WTC11 (cell line): ENCODE measurements around the gene C15orf39. TPM values are rescaled to one million over a fixed set of nuclear protein-coding genes. Genes with fewer than 3 reads are reported as not detected.

Source experiments
- ATAC-seq: fragments of 200-7000 bp; cut with Tn5 transposase; 2 replicates; pipeline ENCODE4 v1.10.0; 2021; ENCODE audit warnings: mild to moderate bottlenecking, moderate library complexity
- CTCF ChIA-PET: fragments of 300-600 bp; sonication (Branson Sonifier 250); formaldehyde crosslinking; loops from one replicate; lab custom pipeline; 2021; ENCODE audit warnings: antibody characterized with exemption; lab: Charles Lee
- POLR2A ChIA-PET: fragments of 350-600 bp; sonication (Branson Sonifier 250); formaldehyde crosslinking; loops from one replicate; lab custom pipeline; 2021; ENCODE audit warnings: antibody characterized with exemption; lab: Charles Lee
- DNase-seq: peaks from one replicate; pipeline ENCODE4 v3.0.0; 2021; ENCODE audit warnings: low spot score
- H3K27ac Mint-ChIP-seq: 2 replicates; pipeline ENCODE4 v1.8.0; 2021; ENCODE audit warnings: mixed read lengths
- H3K27me3 Mint-ChIP-seq: 2 replicates; pipeline ENCODE4 v1.8.0; 2021; ENCODE audit warnings: low read depth, mild to moderate bottlenecking, moderate library complexity, mixed read lengths
- H3K36me3 Mint-ChIP-seq: 2 replicates; pipeline ENCODE4 v1.8.0; 2021; ENCODE audit warnings: mixed read lengths
- H3K4me1 Mint-ChIP-seq: 2 replicates; pipeline ENCODE4 v1.8.0; 2022; ENCODE audit warnings: mixed read lengths
- H3K4me3 Mint-ChIP-seq: 2 replicates; pipeline ENCODE4 v1.8.0; 2021; ENCODE audit warnings: mild to moderate bottlenecking, moderate library complexity, mixed read lengths
- H3K9me3 Mint-ChIP-seq: 2 replicates; pipeline ENCODE4 v1.8.0; 2021; ENCODE audit warnings: mixed read lengths
- AFF4 ChIP-seq: sonication (generic); formaldehyde crosslinking; IDR thresholded peaks from 2 replicates; pipeline ENCODE4 v1.8.1; 2023; ENCODE audit warnings: mild to moderate bottlenecking, missing genetic modification reagents, borderline replicate concordance
- ATF2 ChIP-seq: sonication (generic); formaldehyde crosslinking; IDR thresholded peaks from 2 replicates; pipeline ENCODE4 v1.8.1; 2022; ENCODE audit warnings: low read depth, missing genetic modification reagents, borderline replicate concordance
- CDX4 ChIP-seq: fragments of 250-450 bp; sonication (Bioruptor Pico); IDR thresholded peaks from 2 replicates; pipeline ENCODE4 v1.9.0; 2021; ENCODE audit warnings: moderate library complexity, mild to moderate bottlenecking, inconsistent platforms, borderline replicate concordance
- CREB1 ChIP-seq: sonication (generic); formaldehyde crosslinking; IDR thresholded peaks from 2 replicates; pipeline ENCODE4 v1.8.0; 2023; ENCODE audit warnings: mild to moderate bottlenecking, missing genetic modification reagents
- ELF4 ChIP-seq: sonication (generic); formaldehyde crosslinking; IDR thresholded peaks from 2 replicates; pipeline ENCODE4 v1.8.1; 2022; ENCODE audit warnings: low read depth, mild to moderate bottlenecking, moderate library complexity, missing genetic modification reagents
- ERG ChIP-seq: fragments of 250-450 bp; sonication (Bioruptor Pico); IDR thresholded peaks from 2 replicates; pipeline ENCODE4 v1.8.0; 2021; ENCODE audit warnings: mild to moderate bottlenecking
- ESRRA ChIP-seq: sonication (generic); formaldehyde crosslinking; IDR thresholded peaks from 2 replicates; pipeline ENCODE4 v1.8.1; 2022; ENCODE audit warnings: mild to moderate bottlenecking, missing genetic modification reagents, borderline replicate concordance
- IRF2 ChIP-seq: sonication (generic); formaldehyde crosslinking; IDR thresholded peaks from 2 replicates; pipeline ENCODE4 v1.8.0; 2022; ENCODE audit warnings: low read depth, missing genetic modification reagents, borderline replicate concordance
- SMAD4 ChIP-seq: sonication (generic); formaldehyde crosslinking; IDR thresholded peaks from 2 replicates; pipeline ENCODE4 v1.8.0; 2022; ENCODE audit warnings: mild to moderate bottlenecking, missing genetic modification reagents
- SOX15 ChIP-seq: fragments of 250-450 bp; sonication (Bioruptor Pico); IDR thresholded peaks from 2 replicates; pipeline ENCODE4 v1.9.0; 2021; ENCODE audit warnings: mild to moderate bottlenecking
- TP53 ChIP-seq: sonication (generic); formaldehyde crosslinking; IDR thresholded peaks from 2 replicates; pipeline ENCODE4 v1.8.1; 2023; ENCODE audit warnings: mild to moderate bottlenecking, missing genetic modification reagents
- USF1 ChIP-seq: sonication (generic); formaldehyde crosslinking; IDR thresholded peaks from 2 replicates; pipeline ENCODE4 v1.8.0; 2022; ENCODE audit warnings: mild to moderate bottlenecking, missing genetic modification reagents
- ZBTB43 ChIP-seq: sonication (generic); formaldehyde crosslinking; IDR thresholded peaks from 2 replicates; pipeline ENCODE4 v1.8.1; 2023; ENCODE audit warnings: mild to moderate bottlenecking, missing genetic modification reagents
- ZNF263 ChIP-seq: sonication (generic); formaldehyde crosslinking; IDR thresholded peaks from 2 replicates; pipeline ENCODE4 v1.8.1; 2022; ENCODE audit warnings: low read depth, mild to moderate bottlenecking, moderate library complexity, missing genetic modification reagents
- ZNF425 ChIP-seq: fragments of 250-450 bp; sonication (Bioruptor Pico); conservative IDR thresholded peaks from 2 replicates; pipeline ENCODE4 v1.9.0; 2021; ENCODE audit warnings: mild to moderate bottlenecking
- ZNF671 ChIP-seq: fragments of 250-450 bp; sonication (Bioruptor Pico); IDR thresholded peaks from 2 replicates; pipeline ENCODE4 v1.8.0; 2021; ENCODE audit warnings: mild to moderate bottlenecking
- total RNA-seq: library from RNA; stranded (reverse); gene quantifications from 3 replicates; pipeline ENCODE4 v1.2.3, GENCODE V29; 2021

C15orf39 gene
- total RNA-seq, 1 experiment from 2014 or later, result 52.8 TPM

GRCh38 chr15:75208501-75209288 lies 7.0 kb downstream of the C15orf39 start (continued):
- TF ChIP-seq SMAD4 (CRISPR knock-in tag) (no peak), CDX4 (CRISPR knock-in tag) (no peak), ZNF425 (CRISPR knock-in tag) (no peak), CREB1 (no peak), ZNF671 (no peak), ATF2 (no peak), ESRRA (no peak)

GRCh38 chr15:75209289-75209676 lies 7.6 kb downstream of the C15orf39 start:
- DNase-seq, result no peak
- Mint-ChIP-seq H3K4me1 (peaks cover 21% of the 10 kb centered on the region), H3K9me3 (no peaks in the 10 kb centered on the region), H3K36me3 (peaks cover 43% of the 10 kb centered on the region), H3K4me3 (no peak overlapping the region), H3K27me3 (no peaks in the 10 kb centered on the region)
- ChIA-PET CTCF (interaction anchor here (0.9 to 2.2 kb wide), 6 partner anchors 10 to 180 kb away, joined by 3 to 11 read pairs (median 4); no protein-coding TSS in a partner anchor), POLR2A (interaction anchor here (0.6 kb wide), 1 partner anchor 444 kb away, joined by 3 read pairs; no protein-coding TSS in a partner anchor)
- ATAC-seq, result no peak
- TF ChIP-seq AFF4 (CRISPR knock-in tag) (no peak), TP53 (CRISPR knock-in tag) (no peak), ZBTB43 (CRISPR knock-in tag) (no peak), CDX4 (CRISPR knock-in tag) (no peak), SOX15 (CRISPR knock-in tag) (no peak), IRF2 (CRISPR knock-in tag) (no peak), ELF4 (CRISPR knock-in tag) (no peak), ERG (CRISPR knock-in tag) (no peak), ZNF425 (CRISPR knock-in tag) (no peak), USF1 (no peak), ZNF263 (CRISPR knock-in tag) (no peak), ATF2 (no peak)
- TF ChIP-seq, all 79 proteins: peak for 0
- H3K27ac Mint-ChIP-seq, result peak overlapping the region; percentile 13; the same call in 1 of the 2 replicates
